Activated T-cell treated with anti-CD3 and anti-CD28 coated beads, Interleukin-2, amount 50 U/mL, for 4 hours (primary cell): ENCODE measurements around the gene RASAL3. TPM values are rescaled to one million over a fixed set of nuclear protein-coding genes. Genes with fewer than 3 reads are reported as not detected.

Source experiments
- ATAC-seq, 2 donors: fragments of 200-7000 bp; cut with Tn5 transposase; one replicate each; pipeline ENCODE4 v1.10.0; 2021
- DNase-seq: peaks from one replicate; pipeline ENCODE4 v3.0.0-alpha.2; 2020
- H3K27me3 Mint-ChIP-seq: one replicate; pipeline ENCODE4 v1.8.0; 2021; ENCODE audit warnings: low read depth, mixed read lengths
- H3K36me3 Mint-ChIP-seq: one replicate; pipeline ENCODE4 v1.8.0; 2022; ENCODE audit warnings: mixed read lengths; ENCODE audit not compliant: insufficient read depth
- H3K4me1 Mint-ChIP-seq: one replicate; pipeline ENCODE4 v1.8.0; 2021; ENCODE audit warnings: low read depth, mixed read lengths
- H3K4me3 Mint-ChIP-seq: one replicate; pipeline ENCODE4 v1.8.0; 2021; ENCODE audit warnings: mild to moderate bottlenecking, moderate library complexity, mixed read lengths
- H3K9me3 Mint-ChIP-seq: one replicate; pipeline ENCODE4 v1.8.0; 2021; ENCODE audit warnings: mixed read lengths
- total RNA-seq, 3 donors: library from RNA; stranded (reverse); gene quantifications; one replicate each; pipeline ENCODE4 v1.2.1, GENCODE V29; 2021

RASAL3 gene
- total RNA-seq, 3 donors from 2014 or later, result 91.0 to 112 (median 106) TPM

DNA sequence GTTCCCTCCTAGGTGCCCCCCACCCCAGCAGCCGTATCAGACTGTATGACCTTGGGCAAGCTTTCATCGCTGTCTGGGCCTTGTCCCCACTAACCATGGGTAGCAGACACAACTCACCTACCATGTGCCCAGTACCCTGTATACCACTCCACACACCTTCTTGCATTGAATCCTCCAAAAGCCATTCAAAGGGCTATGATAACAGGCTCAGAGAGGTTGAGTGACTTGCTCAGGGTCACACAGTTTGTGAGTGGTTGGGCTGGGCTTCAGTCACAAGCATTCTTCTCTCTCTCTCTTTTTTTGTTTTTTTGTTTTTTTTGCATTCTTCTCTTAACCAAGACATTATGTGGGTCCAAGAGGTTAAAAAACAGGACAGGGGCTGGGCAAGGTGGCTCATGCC, 2.6 kb downstream of the RASAL3 start:
- Mint-ChIP-seq H3K4me3 (peak overlapping the region; percentile 94), H3K27me3 (no peaks in the 10 kb centered on the region), H3K4me1 (peaks cover 37% of the 10 kb centered on the region), H3K36me3 (peaks cover 15% of the 10 kb centered on the region), H3K9me3 (no peaks in the 10 kb centered on the region)
- no peak for DNase-seq
- ATAC-seq, result no peak

GRCh38 chr19:15457701-15458484, 6.5 kb downstream of the RASAL3 start:
- DNase-seq, result no peak
- Mint-ChIP-seq H3K4me3 (no peak overlapping the region), H3K4me1 (peaks cover 22% of the 10 kb centered on the region), H3K36me3 (peaks cover 35% of the 10 kb centered on the region), H3K9me3 (no peaks in the 10 kb centered on the region), H3K27me3 (no peaks in the 10 kb centered on the region)
- ATAC-seq, result no peak

DNA sequence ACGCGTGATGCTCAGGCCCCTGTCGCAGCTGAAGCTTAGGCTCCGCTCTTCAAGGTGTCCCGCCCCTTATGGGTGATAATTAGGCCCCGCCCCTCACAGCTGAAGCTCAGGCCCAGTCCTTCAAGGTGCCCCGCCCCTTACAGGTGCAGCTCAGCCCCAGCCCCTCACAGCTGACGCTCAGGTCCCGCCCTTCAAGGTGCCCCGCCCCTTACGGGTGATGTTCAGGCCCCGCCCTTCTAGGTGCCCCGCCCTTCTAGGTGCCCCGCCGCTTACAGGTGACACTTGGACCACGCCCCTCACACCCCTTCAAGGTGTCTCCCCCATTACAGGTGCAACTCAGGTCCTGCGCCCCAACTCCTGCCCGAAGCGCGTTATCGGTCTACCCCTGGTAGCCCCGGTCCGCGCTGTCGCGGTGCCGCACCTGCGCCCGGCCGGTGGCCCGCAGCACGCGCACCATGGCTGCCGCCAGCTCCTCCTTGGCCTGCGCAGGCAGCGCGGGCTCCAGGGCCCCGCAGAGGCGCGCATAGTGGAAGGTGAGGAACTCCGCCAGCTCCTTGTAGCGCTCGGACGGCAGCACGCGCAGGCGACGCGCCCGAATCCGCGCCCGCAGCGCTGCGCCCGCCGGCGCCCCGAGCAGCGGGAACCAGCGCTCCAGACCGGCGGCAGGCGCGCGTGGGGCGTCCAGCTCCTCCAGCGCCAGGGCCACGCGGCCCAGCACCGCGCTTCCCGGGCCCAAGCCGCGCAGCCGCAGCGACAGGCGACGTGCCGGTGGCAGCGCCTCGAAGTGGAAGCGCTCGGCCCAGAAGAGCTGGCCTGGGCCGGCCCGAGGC, 7.3 kb downstream of the RASAL3 start:
- Mint-ChIP-seq H3K4me1 (peaks cover 15% of the 10 kb centered on the region), H3K27me3 (no peaks in the 10 kb centered on the region), H3K9me3 (no peaks in the 10 kb centered on the region), H3K4me3 (no peak overlapping the region), H3K36me3 (peaks cover 37% of the 10 kb centered on the region)
- DNase-seq, result no peak
- ATAC-seq, result peak in 1 of 2 donors; percentile 39

GRCh38 chr19:15456441-15456840, 7.9 kb downstream of the RASAL3 start:
- Mint-ChIP-seq H3K36me3 (peaks cover 38% of the 10 kb centered on the region), H3K4me3 (no peak overlapping the region), H3K27me3 (no peaks in the 10 kb centered on the region), H3K9me3 (no peaks in the 10 kb centered on the region), H3K4me1 (peaks cover 8% of the 10 kb centered on the region)
- ATAC-seq (no peak), DNase-seq (no peak)

GRCh38 chr19:15455996-15456395, 8.3 kb downstream of the RASAL3 start:
- H3K36me3 Mint-ChIP-seq, result peaks cover 41% of the 10 kb centered on the region
- peaks cover 10% of the 10 kb centered on the region for H3K4me1 Mint-ChIP-seq
- H3K9me3 Mint-ChIP-seq, result no peaks in the 10 kb centered on the region
- H3K4me3 Mint-ChIP-seq, result no peak overlapping the region
- DNase-seq (no peak), ATAC-seq (no peak)
- no peaks in the 10 kb centered on the region for H3K27me3 Mint-ChIP-seq

DNA sequence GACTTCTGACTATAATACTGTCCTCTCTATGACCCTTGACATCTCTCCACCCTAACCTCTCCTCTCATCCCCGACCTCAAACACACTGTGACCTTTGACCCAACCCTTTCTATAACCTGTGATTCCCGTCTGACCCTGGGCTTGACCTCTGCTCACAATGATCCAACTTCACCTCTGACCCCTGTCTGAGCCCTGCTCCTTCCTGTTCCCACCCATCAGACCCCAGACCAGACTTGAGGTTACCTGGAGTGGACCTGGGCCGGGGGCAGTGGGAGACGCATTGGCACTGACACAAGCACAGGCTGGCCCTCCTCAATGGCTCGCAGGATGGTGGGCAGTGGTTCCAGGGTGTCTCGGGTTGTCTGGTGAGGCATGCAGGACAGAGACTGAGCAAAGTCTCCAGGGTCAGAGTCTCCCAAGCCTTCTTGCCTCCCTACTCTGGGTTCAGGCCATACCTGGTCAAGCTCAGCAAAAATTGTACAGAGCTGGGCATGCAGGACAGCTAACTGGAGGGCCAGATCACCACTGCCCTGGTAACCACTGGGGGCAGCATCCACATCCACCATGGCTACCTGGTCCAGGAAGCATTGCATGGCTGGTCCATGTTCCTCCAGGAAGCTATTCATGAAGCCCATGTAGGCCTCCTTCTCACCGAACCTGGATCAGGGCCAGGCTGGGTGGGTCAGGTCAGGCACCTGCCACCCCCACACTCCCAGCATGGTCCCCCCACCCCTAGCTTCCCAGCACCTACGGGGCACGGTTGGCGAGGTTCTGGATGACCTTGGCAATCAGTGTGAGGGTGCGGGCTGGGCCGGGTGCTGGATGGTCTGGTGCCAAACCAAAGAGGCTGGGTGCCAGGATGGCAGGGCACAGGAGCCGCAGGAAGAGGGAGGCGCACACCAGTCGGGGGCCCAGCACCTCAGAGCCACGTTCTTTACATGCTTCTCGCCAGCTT, 10.2 kb downstream of the RASAL3 start:
- peaks cover 14% of the 10 kb centered on the region for H3K4me1 Mint-ChIP-seq
- ATAC-seq (no peak), DNase-seq (no peak)
- H3K4me3 Mint-ChIP-seq, result no peak overlapping the region
- H3K36me3 Mint-ChIP-seq, result peaks cover 35% of the 10 kb centered on the region
- no peaks in the 10 kb centered on the region for H3K9me3 Mint-ChIP-seq
- no peaks in the 10 kb centered on the region for H3K27me3 Mint-ChIP-seq

DNA sequence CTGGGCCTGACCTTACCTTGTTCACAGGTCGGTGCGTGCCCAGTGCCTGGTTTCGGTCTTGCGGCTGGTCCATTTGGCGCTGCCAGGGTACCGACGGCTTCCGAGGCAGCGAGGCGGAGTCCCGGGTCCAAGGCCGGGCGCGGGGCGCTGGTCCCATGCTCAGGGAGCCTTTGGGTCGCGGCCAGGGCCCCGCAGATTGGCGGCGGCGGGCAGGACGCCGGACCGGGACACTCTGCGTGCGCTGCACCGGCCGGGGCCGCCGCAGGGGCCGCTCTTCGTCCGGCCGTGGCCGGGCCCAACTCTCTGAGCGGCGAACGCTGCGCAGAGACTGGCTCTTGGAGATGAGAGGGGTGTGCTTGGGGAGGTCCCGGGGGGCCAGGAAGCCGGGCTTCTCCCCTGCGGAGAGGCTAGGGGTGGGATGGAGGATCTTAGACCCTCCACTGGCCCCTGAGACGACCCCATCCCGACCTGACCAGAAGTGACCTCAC, 11.2 kb downstream of the RASAL3 start:
- ATAC-seq, result no peak
- Mint-ChIP-seq H3K36me3 (peaks cover 33% of the 10 kb centered on the region), H3K27me3 (no peaks in the 10 kb centered on the region), H3K9me3 (no peaks in the 10 kb centered on the region), H3K4me3 (no peak overlapping the region), H3K4me1 (peaks cover 20% of the 10 kb centered on the region)
- DNase-seq, result no peak

GRCh38 chr19:15452111-15453047, 12.0 kb downstream of the RASAL3 start:
- peaks cover 28% of the 10 kb centered on the region for H3K36me3 Mint-ChIP-seq
- no peak for DNase-seq
- ATAC-seq, result no peak
- H3K9me3 Mint-ChIP-seq, result no peaks in the 10 kb centered on the region
- no peaks in the 10 kb centered on the region for H3K27me3 Mint-ChIP-seq
- no peak overlapping the region for H3K4me3 Mint-ChIP-seq
- H3K4me1 Mint-ChIP-seq, result peaks cover 20% of the 10 kb centered on the region

DNA sequence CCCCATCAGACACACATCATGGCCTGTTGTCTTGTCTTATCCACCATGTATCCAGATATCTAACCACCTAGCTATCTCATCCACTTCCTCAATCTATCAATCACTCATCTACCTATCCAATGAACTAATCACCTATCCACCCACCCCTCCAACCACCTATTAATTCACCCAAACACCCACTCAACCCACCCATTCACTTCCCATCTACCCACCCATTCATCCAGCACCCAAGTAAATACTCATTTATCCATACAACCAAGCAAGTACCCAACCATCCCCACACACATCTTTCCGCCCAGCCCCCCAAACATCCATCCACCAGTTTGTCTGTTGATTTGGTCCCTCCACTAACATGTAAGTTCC, 13.8 kb downstream of the RASAL3 start:
- ATAC-seq (no peak), DNase-seq (no peak)
- Mint-ChIP-seq H3K36me3 (peaks cover 28% of the 10 kb centered on the region), H3K4me3 (peak overlapping the region; percentile 79), H3K9me3 (no peaks in the 10 kb centered on the region), H3K27me3 (no peaks in the 10 kb centered on the region), H3K4me1 (peaks cover 20% of the 10 kb centered on the region)

DNA sequence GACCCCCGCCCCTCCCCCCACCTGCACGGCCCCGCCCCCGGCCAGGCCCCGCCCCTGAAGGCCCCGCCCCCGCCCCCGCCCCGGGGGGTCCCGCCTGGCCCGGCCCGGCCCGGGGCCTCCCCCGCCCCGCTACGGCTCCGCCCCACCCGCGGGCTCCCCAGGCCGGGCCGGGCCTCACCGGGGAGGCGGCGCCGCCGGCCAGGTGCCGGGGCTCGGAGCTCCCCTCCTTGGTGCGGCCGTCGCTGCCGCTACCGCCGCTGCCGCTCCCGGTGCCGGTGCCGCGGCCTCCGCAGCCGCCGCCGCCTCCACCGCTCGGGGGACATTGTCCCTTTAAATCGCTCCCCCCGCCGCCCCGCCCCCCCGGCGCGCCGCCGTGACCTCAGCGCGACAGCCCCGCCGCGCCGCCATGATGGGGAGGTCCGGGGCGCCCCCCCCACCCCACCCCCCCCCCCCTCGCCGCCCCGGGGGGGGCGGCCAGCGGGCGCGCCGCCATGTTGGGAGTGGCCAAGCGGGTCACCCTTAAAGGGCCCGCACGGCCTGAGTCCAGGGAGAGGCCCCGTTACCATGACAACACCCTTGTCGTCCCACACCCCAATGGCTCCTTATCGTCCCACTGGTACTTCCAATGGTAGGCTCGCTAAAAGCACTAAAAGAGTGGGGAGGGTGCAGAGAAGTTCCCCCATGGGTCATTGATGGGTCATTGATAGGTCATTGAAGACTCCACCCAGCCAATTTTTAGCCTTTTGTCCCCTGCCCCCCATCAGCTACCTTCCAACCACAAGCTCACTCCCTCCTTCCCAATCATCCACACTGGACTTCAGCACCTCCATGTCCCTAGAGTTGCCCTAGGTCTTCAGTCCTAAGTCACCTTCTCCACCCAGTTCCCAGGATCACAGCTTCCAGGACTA, 14.5 kb downstream of the RASAL3 start, which contains the start of gene WIZ:
Gene WIZ, minus strand, starts transcription at position 337 of the 908 bp plus-strand sequence. CDS start 1,649 bp downstream, outside the sequence.
- H3K36me3 Mint-ChIP-seq, result peaks cover 23% of the 10 kb centered on the region
- ATAC-seq (peak; percentile 80 to 85), DNase-seq (peak; percentile 80)
- no peaks in the 10 kb centered on the region for H3K9me3 Mint-ChIP-seq
- H3K4me3 Mint-ChIP-seq, result peak within 1 kb of the TSS; percentile 79
- peaks cover 20% of the 10 kb centered on the region for H3K4me1 Mint-ChIP-seq
- H3K27me3 Mint-ChIP-seq, result no peaks in the 10 kb centered on the region

DNA sequence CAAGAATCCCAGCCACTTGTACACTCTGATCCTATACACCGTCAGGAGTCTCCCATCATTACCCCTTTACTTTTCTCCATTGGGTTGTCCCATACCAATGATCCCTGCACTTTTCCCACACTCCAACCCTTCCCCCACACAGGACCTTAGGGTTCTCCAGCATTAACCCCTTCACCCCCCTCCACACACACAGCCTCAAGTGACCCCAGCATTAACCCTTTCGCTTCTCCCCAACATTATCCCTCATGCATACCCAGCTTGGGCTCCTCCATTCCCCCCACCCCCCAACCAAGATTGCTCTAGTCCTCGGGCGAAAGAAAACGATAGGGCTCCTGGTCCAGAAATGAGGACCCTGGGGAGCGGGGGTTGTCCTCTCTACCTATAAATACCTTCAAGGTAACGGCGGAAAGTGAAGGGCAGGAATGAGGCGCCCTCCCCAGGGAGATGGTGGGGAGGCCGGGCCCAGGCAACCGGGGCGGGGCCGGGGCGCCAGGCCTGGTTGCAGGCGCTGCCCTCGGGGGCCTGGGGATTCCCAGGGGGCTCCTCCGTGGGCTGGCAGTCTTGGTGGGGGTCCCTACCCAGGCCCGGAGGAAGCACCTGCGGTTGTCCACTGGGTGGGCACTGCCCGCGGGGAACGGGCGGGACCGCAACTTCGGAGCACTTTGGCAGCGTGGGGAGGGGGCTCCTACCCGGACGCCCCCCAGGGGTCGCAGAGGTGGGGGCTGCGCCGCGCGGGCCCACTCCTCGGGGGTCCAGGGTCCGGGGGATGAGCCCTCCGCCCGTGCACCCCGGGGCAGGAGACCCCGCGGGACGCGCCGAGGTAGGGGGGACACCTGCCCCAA, 15.3 kb downstream of the RASAL3 start:
- ATAC-seq (no peak), DNase-seq (no peak)
- Mint-ChIP-seq H3K4me1 (peaks cover 20% of the 10 kb centered on the region), H3K9me3 (no peaks in the 10 kb centered on the region), H3K4me3 (peak overlapping the region; percentile 42), H3K27me3 (no peaks in the 10 kb centered on the region), H3K36me3 (peaks cover 15% of the 10 kb centered on the region)
